CD4-positive, alpha-beta T cell treated with Interleukin-17A for 4 hours (primary cell): ENCODE measurements around the gene FOXP1.
A peak's percentile ranks its signal among the peaks of the same experiment; 100 is the strongest.

Experiments used
- DNase-seq: peaks from one replicate; pipeline ENCODE4 v3.0.0-alpha.2; 2020; ENCODE audit warnings: mixed read lengths

The FOXP1 gene

DNA sequence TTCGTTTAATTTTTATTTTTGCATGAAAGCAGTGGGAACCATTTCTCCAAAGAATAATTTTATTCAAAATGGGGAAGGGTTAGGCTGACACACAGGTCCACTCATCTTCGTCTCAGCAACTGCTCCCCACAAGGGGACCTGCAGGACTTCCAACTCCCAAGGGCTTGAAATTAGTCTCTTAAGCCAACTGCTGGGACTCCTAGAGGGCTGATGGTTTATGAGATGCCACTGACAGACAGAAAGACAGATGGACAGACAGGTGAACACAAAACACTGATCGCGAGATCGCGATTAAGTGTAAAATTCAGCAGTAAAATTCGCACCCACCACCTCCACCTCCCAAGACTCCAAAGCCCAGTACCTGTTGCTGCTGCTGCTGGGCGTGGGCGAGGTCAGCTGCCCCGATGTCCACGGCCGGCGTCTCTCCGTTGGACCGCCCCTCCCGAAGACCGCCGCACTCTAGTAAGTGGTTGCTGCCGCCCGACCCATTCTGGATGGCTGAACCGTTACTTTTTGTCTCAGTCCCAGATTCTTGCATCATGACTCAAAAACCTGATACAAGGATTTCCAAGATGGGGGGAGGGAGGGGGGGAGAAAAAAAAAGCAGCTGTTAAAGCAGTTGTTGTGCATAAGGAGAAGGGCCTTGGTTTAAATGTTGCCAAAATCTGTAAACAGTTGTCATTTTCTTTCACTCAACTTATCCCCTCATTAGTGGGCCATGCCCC is 385.5 kb downstream of the FOXP1 start:
- no peak for DNase-seq

DNA sequence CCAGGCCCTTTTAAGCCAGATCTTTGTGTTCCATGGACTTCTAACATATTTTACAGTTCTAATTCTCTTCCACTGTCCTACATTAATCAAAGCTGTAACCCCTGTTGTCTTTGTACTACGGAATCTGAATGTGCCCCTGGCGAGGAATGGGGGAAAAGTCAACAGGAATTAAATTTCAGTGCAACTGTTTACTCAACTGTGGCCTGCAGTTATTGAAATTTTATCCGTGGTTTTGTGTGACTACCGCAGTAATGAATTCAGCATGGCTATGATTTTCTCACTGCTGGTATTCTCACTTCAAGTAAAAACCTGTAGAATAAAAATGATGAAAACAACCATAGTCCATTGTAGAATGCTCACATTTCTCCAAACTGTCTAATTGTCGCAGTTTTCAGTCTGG is 388.0 kb downstream of the FOXP1 start:
- no peak for DNase-seq

DNA sequence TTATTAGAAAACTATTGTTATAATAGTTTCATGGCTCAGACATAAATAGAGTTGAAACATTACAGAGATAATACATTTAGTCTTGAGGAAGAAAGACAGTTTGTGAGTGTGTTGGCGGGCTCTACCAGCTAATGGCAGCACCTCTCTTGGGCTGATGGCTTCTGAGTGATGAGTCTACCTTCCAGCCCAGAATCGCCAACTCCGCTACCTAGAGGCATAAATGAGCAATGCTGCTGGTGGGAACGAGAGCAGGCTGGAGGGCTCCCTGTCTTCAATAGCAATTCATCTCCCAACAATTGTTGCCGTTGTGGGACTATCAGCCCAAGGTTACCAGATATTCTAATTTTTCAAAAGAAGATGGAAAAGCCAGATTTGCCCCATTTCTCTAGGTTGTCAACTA is 388.7 kb downstream of the FOXP1 start:
- no peak for DNase-seq

DNA sequence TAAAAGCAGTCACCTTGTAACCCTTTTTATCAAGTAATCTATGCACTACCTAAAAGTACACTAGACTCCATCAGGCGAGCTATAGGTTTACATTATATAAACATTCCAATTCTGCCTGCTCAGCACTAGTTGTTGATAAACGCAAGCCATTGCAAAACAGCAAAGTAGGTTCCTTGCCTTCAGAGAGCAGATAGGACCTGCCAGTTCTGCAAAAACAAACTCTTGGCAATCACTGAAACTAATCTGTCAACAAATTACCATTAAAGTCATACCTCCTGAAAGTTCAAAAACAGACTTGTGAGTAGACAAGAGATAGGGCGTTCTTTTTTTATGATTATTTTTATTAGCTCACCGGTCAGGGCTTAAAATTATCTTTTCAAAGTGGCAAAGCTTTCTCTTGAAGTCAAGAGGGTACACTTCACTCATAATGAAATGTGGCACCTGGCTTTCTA is 392.5 kb downstream of the FOXP1 start:
- no peak for DNase-seq

DNA sequence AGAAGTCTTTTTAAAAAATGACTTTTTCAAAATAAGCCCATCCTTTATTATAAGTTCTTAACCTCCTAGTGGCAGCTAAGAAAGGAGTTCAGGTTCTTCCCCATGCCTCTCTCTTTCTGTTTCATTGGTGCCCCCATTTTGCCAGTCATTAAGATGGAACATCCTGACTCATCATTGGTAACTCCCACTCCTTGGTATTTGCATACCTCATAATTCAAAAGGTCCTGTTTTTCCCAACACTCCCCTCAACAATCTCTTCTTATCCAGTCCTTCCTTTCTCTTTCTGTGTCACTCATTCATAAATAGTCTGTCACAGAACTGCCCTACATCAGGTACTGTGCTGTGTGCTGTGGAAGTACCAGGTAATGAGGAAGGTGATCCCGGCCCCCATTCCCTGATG is 394.0 kb downstream of the FOXP1 start:
- DNase-seq, result no peak

DNA sequence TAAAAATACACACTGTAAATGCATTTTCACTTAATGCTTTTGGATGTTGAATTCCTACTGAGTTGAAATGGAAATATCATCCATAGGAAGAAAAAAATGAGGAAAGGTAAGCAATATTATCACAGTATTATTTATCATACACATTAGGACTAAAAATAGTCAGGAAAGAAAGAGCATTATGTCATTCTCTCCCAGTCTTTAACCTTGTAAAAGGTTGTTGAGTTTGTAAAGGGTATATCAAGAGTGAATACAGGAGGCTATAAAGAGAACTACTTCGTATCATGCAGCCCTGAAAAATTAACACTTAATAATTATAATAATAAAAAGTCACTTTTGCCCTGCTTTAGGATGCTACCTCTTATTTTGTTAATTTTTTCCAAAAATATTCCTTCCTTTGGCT is 395.8 kb downstream of the FOXP1 start:
- DNase-seq, result no peak

DNA sequence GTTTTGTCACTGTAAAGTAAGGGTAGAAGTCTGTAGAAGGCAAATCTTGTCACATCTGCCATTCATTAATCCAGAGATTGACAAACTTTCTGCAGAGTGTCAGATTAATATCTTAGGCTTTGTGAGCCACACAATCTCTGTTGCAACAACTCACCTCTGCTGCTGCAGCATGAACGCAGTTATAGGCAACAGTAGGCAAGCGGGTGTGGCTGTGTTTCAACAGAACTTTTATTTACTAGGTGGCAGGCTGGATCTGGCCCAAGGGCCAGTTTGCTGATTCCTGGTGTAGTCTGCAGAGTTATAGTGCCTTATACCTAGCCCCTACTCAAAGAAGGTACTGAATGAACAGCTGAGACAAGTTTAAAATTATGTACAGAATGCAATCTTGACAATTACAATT is 396.7 kb downstream of the FOXP1 start:
- no peak for DNase-seq

DNA sequence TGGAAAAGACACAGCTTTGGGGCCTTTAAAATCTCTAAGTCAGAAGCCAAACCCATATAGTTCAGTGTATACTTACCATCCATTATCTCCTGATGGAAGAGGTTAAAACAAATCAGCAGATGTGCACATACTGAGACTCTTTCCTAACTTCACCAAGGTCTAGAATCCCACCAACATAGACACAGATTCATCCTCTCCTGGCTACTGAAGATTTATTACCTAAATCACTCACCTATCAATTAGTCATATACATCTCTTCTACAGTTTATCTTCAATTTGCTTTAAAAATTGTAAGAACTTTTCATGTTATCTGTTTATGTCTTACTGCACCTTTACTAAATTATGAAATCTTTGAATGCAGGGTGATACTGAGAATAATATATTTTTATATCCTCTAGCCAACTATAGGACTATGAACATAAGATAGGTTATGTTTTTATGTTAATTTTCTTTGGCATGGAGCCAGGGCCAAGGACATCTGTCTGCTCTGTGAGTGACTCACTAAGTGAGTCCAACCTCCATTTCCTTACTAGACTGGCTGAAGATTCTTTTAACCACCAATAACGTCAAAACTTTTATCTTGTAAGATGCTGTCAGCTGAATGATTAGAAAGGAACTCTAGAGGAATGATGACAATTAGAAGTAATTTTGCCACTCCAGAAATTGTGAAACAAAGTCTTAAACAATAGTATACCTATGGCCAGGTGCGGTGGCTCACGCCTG is 397.6 kb downstream of the FOXP1 start:
- peak; percentile 63 for DNase-seq

DNA sequence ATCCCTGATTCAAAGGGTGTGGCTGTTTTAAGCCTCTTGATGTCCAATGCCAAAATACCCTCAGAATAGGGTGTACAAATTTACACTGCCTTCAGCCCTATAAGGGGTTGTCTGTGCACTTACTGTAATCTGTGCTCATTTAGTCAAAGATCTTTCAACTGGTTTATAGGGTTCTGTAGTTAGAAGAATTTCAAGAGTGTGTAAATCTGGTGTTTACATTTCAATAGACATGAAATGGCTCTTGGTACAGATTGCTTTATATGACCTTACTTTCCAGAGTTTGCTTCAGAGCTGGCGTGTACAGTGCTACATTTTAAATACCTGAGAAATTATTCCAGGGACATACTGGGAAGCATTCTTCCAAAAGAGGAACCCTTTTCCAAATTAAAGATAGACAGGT is 399.3 kb downstream of the FOXP1 start:
- no peak for DNase-seq

DNA sequence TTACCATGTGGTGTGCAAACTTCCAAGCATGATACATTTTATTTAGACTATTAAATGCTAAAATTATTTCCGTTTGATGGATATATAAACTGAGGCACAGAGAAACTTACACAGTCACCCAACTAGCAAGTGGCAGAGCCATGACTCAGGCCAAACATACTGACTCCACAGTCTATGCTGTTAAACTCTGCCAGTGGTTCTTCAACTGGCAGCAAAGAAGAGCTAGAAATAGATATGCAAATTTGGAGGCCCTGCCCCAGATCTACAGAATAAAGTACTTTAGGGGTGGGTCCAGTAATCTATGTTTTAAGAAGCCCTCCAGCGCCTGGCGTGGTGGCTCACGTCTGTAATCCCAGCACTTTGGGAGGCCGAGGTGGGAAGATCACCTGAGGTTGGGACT is 400.0 kb downstream of the FOXP1 start:
- no peak for DNase-seq

DNA sequence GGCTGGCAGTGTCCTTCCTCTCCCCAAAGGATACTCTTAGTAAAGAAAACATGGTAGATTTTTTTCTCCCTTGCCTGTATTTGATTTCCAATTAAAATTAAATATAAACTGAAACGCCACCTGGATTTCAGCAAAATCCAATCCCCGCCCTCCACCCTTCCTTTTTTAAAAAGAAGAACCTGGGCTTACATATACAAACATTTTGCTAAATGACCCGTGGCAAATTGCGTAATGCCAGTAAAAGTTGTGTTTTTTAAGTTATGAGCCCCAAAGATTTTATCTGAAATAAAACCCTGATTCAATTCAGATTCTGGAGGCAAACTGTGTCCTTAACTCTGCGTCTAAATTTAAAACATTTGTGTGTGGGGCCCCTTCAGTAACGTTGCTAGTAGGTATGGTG is 403.0 kb downstream of the FOXP1 start:
- DNase-seq, result no peak

DNA sequence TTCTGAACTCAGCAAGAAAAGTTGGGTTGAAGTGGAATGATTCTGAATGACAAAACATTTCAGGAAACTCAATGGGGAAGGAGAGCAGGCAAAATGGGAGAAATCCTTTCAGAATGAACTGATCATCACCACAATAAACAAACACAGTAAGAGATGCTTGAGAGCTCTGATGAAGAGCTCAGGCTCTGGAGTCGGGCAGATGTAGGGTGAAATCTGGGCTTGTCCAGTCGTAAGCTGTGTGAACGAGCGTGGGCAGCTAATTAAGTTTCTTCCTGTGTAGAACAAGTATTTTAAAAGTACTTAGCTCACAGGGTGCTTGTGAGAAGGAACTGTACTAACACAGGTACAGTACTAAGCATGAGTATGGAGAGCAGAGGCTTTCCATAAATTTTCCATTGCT is 406.2 kb downstream of the FOXP1 start:
- DNase-seq, result no peak

DNA sequence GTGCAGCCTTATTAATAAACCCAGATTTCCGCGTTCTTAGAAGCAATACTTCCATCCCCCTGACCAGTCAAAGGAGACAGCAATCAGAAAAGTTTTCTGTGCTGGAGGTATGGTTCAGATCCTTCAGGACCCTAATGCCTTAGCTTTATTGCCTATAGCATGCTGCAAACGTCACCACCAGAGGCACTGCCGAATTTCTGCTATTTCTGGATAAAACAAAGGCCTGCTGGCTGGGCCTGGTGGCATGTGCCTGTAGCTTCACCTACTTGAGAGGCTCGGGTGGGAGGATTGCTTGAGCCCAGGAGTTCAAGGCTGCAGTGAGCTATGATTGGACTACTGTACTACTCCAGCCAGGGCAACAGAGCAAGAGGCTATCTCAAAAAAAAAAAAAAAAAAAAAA is 407.2 kb downstream of the FOXP1 start:
- DNase-seq, result no peak

DNA sequence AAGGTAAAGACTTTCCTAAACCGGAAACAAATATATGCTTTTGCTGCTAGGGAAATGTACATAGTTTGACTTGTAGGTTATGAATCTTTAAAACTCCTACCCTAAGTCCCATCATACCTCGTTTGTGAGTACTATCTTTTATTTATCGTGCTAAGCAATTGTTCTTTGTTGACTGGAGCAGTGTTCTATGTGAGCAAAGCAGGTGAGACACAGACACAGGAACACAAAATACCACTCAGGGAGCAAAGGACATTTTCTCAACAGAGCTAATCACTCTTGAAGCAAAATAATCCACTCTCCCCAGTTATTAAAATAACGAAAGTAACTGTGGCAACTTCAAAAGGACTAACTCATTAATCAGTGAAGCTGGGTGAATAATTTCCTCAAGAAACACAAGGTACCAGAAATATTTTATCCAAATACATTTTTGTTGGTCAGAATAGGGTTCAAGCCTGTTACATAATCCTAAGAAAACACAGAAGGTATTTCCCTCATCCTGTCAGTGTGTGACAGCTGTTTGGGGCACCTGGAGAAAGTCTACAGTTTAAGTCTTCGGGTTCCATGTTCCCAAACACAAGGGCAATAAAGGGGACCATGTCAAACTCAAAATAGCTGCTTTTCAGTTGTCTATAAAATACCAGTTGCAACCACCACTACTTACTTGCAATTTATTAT is 407.7 kb downstream of the FOXP1 start:
- DNase-seq, result no peak

DNA sequence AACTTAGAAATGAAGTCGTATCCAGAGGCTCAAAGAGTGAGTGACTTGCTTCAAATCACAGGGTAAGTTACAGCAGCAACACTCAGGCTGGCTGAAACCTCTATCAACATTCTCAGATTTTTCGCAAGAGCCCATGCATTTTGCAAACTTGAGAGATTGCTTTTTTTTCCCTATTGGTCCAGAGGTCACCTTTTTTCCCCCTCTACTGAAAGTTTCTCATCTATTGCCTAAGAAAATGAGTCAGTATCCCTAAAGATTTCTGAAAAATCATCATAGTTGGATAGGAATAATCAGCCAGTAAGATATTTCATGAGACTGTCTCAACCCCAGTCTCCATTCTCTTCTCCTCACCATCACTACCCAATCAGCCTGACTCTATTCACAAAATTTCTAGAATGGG is 410.6 kb downstream of the FOXP1 start:
- DNase-seq, result no peak

DNA sequence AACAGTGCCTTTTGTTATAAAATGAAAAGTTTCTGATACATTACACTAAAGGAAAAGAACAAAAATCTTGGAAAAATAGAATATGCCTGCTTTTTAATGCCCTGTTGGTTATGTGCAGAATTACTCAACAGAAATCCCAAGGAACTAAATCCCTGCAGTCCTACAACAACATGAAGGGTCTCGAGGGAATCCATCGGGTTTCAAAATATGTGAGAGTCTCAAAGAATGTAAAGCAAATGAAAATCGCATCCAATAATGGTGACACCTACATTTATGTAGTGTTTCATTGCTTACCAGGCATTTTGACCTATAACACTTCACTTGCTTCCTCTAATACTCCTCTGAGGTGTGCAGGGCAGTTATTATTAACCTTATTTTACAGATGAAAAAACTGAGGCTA is 411.3 kb downstream of the FOXP1 start:
- DNase-seq, result no peak

DNA sequence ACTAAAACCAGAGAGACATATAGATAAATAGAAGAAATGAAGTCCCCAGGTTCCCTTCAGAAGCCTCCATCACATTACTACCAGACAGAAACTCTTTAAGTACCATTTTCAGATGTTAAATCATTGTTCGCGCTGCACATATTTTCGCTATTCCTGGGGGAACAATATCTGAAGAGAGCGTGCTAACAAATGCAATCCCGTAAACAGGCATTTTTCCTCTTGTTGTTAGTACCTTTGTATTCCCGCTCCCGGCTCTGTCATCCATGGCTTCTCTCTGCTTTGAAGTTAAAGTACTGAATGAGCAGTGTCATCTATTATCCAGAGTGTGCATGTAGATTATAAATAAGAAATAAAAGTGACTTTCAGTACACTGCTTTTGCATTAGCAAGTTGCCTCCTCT is 412.3 kb downstream of the FOXP1 start:
- no peak for DNase-seq

DNA sequence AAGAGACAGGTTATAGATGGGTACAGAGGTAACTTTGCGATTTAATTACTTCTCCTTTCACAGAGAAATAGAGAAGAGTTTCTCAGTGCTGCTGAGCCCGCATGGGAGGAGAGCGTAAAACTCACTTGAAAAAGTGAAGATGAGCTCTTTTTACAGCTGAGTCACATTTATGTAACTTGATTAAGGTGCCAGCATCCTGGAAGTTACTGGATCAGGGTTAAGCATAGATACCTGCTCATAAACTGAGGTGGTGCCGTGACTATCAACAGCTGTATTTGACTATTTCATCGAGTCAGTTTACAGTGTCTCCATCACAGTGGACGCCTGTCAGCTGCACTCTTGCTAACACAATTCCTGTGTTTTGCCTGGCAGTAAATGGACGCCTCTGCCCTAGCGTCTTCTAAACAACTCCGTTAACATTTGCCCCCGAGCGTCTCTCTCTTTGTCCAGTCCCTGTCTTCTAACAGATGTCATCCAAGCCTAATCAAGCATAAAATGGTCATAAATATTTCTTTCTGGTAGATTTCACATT is 414.6 kb downstream of the FOXP1 start:
- DNase-seq, result no peak

DNA sequence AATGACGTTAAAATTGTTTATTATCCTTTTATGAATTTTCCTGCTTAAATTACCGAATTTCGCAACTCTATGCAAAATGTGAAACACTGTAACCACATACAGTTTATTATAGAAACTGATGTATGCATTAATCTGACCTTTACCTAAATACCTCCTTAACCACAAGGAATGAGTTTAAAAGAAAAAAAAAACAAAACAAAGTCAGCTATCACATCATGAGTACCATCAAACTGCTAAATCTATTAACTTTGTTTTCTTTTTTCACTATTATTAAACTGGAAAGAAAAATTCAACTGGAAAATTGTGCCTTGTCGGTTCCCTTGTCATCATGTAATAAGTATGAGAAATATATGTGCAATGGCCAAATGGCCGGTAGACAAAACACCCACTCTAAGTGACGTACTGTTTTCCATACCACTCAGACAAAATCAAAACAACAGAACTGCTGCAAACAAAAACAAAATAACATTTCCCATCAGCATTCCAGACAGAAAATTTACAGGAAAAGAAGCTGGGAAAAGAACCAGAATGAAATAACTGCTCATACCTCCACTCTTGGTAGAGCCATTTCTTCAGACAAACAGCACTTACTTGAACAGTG is 415.3 kb downstream of the FOXP1 start:
- DNase-seq, result no peak

DNA sequence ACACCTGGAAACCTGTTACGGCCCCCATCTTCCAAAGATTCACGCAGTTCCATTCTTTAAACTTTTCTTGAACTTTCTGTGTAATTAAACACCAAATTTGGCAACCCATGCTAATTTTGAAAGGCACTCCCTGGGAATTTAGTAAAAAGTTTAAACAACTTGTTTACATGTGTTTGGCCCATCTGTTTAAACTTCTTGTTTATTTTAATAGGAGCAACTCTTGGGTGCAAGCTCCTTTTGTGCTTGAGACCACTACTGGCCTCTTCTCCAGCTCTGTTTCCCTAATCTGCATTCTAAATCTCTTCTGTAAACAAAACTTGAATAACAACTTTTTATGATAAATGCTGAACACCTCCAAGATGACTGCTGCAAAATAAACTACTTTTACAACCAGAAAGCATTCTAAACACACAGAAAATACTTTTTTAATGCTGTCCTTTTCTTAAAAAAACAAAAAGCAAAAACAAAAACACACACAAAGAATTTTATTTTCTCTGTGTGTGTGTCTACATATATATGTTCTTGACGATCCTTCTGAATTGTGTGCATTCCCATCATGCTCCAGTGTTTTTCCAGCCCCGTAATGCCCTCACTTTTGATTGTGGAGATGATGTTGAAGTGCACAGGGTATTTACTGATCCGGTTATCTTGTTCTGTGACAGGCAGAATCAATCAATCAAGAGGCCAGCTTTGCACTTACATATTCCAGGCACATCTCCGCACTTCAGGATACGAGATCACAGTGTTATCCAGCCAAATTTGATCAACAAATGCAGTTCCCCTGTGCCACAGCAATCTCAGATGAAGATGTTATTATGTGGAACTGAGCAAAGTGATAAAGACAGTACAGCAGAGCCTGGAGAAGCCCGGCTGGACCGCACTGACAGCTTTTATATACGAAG is 416.9 kb downstream of the FOXP1 start:
- no peak for DNase-seq

DNA sequence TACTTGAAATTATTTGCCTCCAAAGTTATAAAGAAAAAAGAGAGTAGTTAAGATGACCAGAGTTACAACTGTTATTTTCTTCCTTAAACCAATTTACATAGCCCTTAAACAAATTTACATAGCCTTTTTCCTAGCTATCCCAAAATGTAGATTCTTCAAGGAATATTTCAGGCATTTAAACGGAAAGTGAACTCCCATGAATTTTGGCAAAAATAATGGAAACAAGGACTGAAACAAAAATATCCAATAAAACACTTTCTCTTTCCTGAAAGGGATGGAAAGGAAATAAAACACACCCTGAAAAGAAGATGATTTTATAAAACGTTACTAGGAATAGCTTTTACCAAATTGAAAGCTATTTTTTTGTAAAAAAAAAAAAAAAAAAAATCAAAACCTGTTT is 418.6 kb downstream of the FOXP1 start:
- no peak for DNase-seq

DNA sequence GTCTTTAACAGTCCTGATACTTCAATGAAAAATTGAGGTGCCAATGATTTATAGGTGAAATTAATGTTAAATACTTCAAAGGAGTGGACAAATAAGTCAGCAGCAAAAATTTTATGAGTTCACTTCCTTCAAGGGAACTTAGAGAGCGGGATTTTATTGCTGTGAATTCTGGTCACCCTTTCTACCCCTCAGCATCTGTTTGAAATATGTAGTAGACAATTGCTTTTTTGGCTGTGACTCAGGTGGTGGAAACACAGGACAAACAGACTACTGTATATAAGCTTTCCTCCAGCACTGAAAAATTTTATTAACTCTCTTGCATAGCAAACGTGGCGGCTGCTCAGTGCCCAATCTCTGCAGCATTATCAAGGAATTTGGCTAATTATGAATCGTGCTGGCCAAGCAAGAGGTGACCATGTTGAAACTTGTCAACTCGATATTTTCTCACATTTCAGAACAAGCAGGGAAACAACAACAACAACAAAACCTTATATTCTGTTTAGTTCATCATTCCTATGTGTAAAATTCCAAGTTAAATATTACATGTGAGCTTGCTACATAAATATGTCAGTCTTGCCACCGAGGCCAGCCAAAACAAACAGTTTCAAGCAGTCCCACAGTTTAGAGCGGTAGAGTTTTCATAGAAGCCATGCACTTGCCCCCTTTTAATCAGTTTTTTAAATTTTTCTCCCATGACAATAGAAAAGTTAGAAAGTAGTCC is 420.2 kb downstream of the FOXP1 start:
- no peak for DNase-seq
